H9 (cell line): ENCODE results near the gene IMPA2. TPM values are rescaled to one million over a fixed set of nuclear protein-coding genes. Genes with fewer than 3 reads are reported as not detected.

Source experiments
- DNase-seq: peaks from one replicate; pipeline ENCODE4 v3.0.0-alpha.2; 2017
- H2AFZ ChIP-seq: one replicate; pipeline ENCODE4 v1.6.1; 2013; ENCODE audit warnings: mild to moderate bottlenecking, low read length, control low read depth, moderate library complexity
- H2AK5ac ChIP-seq: 2 replicates; pipeline ENCODE4 v1.6.1; 2013; ENCODE audit warnings: low read length, control low read depth, mixed read lengths; ENCODE audit not compliant: insufficient read length
- H2BK120ac ChIP-seq: one replicate; pipeline ENCODE4 v1.6.1; 2013; ENCODE audit warnings: low read depth, mild to moderate bottlenecking, low read length, control low read depth, inconsistent platforms; ENCODE audit not compliant: poor library complexity, severe bottlenecking
- H2BK12ac ChIP-seq: 2 replicates; pipeline ENCODE4 v1.6.1; 2013; ENCODE audit warnings: low read length, control low read depth, mixed read lengths, low read depth; ENCODE audit not compliant: insufficient read length
- H2BK15ac ChIP-seq: 2 replicates; pipeline ENCODE4 v1.6.1; 2013; ENCODE audit warnings: low read depth, low read length, control low read depth
- H2BK20ac ChIP-seq: one replicate; pipeline ENCODE4 v1.6.1; 2013; ENCODE audit warnings: low read depth, mild to moderate bottlenecking, low read length, control low read depth, inconsistent platforms; ENCODE audit not compliant: poor library complexity, severe bottlenecking
- H2BK5ac ChIP-seq: 2 replicates; pipeline ENCODE4 v1.6.1; 2013; ENCODE audit warnings: low read length, control low read depth, mixed read lengths; ENCODE audit not compliant: insufficient read length
- H3K14ac ChIP-seq: 2 replicates; pipeline ENCODE4 v1.6.1; 2013; ENCODE audit warnings: low read length, control low read depth; ENCODE audit not compliant: insufficient read depth
- H3K18ac ChIP-seq: 2 replicates; pipeline ENCODE4 v1.6.1; 2013; ENCODE audit warnings: low read depth, mild to moderate bottlenecking, mixed read lengths, low read length, control low read depth; ENCODE audit not compliant: insufficient read length
- H3K23ac ChIP-seq: 2 replicates; pipeline ENCODE4 v1.6.1; 2013; ENCODE audit warnings: low read length, control low read depth, mixed read lengths, low read depth; ENCODE audit not compliant: insufficient read length
- H3K23me2 ChIP-seq: 2 replicates; pipeline ENCODE4 v1.6.1; 2013; ENCODE audit warnings: low read depth, mild to moderate bottlenecking, mixed read lengths, low read length, control low read depth; ENCODE audit not compliant: insufficient read length, poor library complexity, severe bottlenecking
- H3K27ac ChIP-seq: 2 replicates; pipeline ENCODE4 v1.5.1; 2013; ENCODE audit warnings: low read length, control low read depth, mixed read lengths, low read depth; ENCODE audit not compliant: insufficient read length
- H3K27me3 ChIP-seq: 2 replicates; pipeline ENCODE4 v1.6.1; 2013; ENCODE audit warnings: low read length, control low read depth, inconsistent platforms; ENCODE audit not compliant: insufficient read depth
- H3K4ac ChIP-seq: 2 replicates; pipeline ENCODE4 v1.6.1; 2013; ENCODE audit warnings: low read depth, mild to moderate bottlenecking, control low read depth, inconsistent platforms, low read length, moderate library complexity
- H3K4me1 ChIP-seq: 2 replicates; pipeline ENCODE4 v1.6.1; 2013; ENCODE audit warnings: low read length, control low read depth, inconsistent platforms; ENCODE audit not compliant: insufficient read depth
- H3K4me2 ChIP-seq: 2 replicates; pipeline ENCODE4 v1.6.1; 2013; ENCODE audit warnings: low read length, control low read depth, mixed read lengths; ENCODE audit not compliant: insufficient read length, insufficient read depth
- H3K56ac ChIP-seq: 2 replicates; pipeline ENCODE4 v1.6.1; 2013; ENCODE audit warnings: low read depth, mild to moderate bottlenecking, mixed read lengths, low read length, control low read depth; ENCODE audit not compliant: insufficient read length
- H3K79me1 ChIP-seq: 2 replicates; pipeline ENCODE4 v1.6.1; 2013; ENCODE audit warnings: low read depth, mild to moderate bottlenecking, moderate library complexity, low read length, control low read depth, inconsistent platforms; ENCODE audit not compliant: insufficient read depth, poor library complexity, severe bottlenecking
- H3K79me2 ChIP-seq: 2 replicates; pipeline ENCODE4 v1.6.1; 2013; ENCODE audit warnings: low read length, control low read depth, inconsistent platforms; ENCODE audit not compliant: insufficient read depth
- H3K9ac ChIP-seq: 2 replicates; pipeline ENCODE4 v1.6.1; 2013; ENCODE audit warnings: low read length, control low read depth, mixed read lengths; ENCODE audit not compliant: insufficient read length; ENCODE audit errors: extremely low read depth
- H3K9me3 ChIP-seq: one replicate; pipeline ENCODE4 v1.6.1; 2013; ENCODE audit warnings: low read depth, low read length, inconsistent platforms; ENCODE audit not compliant: control insufficient read depth
- H3T11ph ChIP-seq: one replicate; pipeline ENCODE4 v1.6.1; 2013; ENCODE audit warnings: mild to moderate bottlenecking, low read length, control low read depth, inconsistent platforms
- H4K20me1 ChIP-seq: one replicate; pipeline ENCODE4 v1.6.1; 2013; ENCODE audit not compliant: control insufficient read depth, insufficient read length, insufficient read depth
- H4K5ac ChIP-seq: 2 replicates; pipeline ENCODE4 v1.6.1; 2013; ENCODE audit warnings: low read depth, mild to moderate bottlenecking, mixed read lengths, low read length, control low read depth; ENCODE audit not compliant: insufficient read length
- H4K8ac ChIP-seq: replicated peaks from 2 replicates; pipeline ENCODE4 v1.6.1; 2013; ENCODE audit warnings: low read length, control low read depth, mixed read lengths, low read depth; ENCODE audit not compliant: insufficient read length
- H4K91ac ChIP-seq: 2 replicates; pipeline ENCODE4 v1.6.1; 2013; ENCODE audit warnings: low read depth, mild to moderate bottlenecking, moderate library complexity, mixed read lengths, low read length, control low read depth; ENCODE audit not compliant: insufficient read length
- H3K27ac Mint-ChIP-seq, 3 experiments: 2 replicates in 2 of 3; 3 replicates in 1 of 3; pipeline ENCODE4 v1.8.0; 2020 to 2021; ENCODE audit warnings: mixed read lengths in 3 of 3, mild to moderate bottlenecking in 1 of 3, moderate library complexity in 1 of 3
- H3K27me3 Mint-ChIP-seq: 2 replicates; pipeline ENCODE4 v1.8.0; 2021; ENCODE audit warnings: low read depth, mild to moderate bottlenecking, moderate library complexity, mixed read lengths
- H3K36me3 Mint-ChIP-seq, 3 experiments: 2 replicates in 2 of 3; 3 replicates in 1 of 3; pipeline ENCODE4 v1.8.0; 2020 to 2021; ENCODE audit warnings: low read depth in 3 of 3, mixed read lengths in 3 of 3; ENCODE audit not compliant: insufficient read depth in 1 of 3
- H3K4me1 Mint-ChIP-seq, 2 experiments: 2 replicates each; pipeline ENCODE4 v1.8.0; 2020; ENCODE audit warnings: mixed read lengths in 2 of 2
- H3K4me3 Mint-ChIP-seq, 2 experiments: 2 replicates in 1 of 2; 3 replicates in 1 of 2; pipeline ENCODE4 v1.8.0; 2020 to 2021; ENCODE audit warnings: mild to moderate bottlenecking in 2 of 2, mixed read lengths in 2 of 2, moderate library complexity in 1 of 2
- H3K9me3 Mint-ChIP-seq, 2 experiments: 2 replicates in 1 of 2; 3 replicates in 1 of 2; pipeline ENCODE4 v1.8.0; 2020; ENCODE audit warnings: mild to moderate bottlenecking in 2 of 2, mixed read lengths in 2 of 2, moderate library complexity in 1 of 2
- WGBS: extraction: QIAGEN DNeasy Blood & Tissue Kit; methylation state at CpG from one replicate; pipeline ENCODE4 v1.1.7; 2013; ENCODE audit warnings: missing lambda C conversion rate, low lambda C conversion rate, mixed read lengths; ENCODE audit not compliant: insufficient read length; ENCODE audit errors: extremely low coverage; 5-methylcytosine and 5-hydroxymethylcytosine counted together
- total RNA-seq: library from RNA; stranded (reverse); gene quantifications from 2 replicates; pipeline ENCODE4 v1.2.1, GENCODE V29; 2021
- TF ChIP-seq, protein P1 (sequence below): fragments of 200-600 bp; sonication (generic); conservative IDR thresholded peaks from 3 replicates; pipeline ENCODE4 v1.8.0; 2021; ENCODE audit warnings: antibody characterized with exemption, mild to moderate bottlenecking

IMPA2 gene
- total RNA-seq, 1 experiment from 2014 or later: 73.8 TPM

- Histone ChIP-seq H3K9me3 (no peaks in the 10 kb centered on the region), H2BK15ac (no peak overlapping the region), H3K4ac (no peak overlapping the region), H4K91ac (no peak overlapping the region), H4K20me1 (peaks cover 2% of the 10 kb centered on the region), H3K27me3 (no peaks in the 10 kb centered on the region), H3K79me2 (peaks cover 15% of the 10 kb centered on the region; the same call in 1 of the 2 replicates), H3K79me1 (peaks cover 10% of the 10 kb centered on the region), H3K56ac (no peak overlapping the region), H3T11ph (no peak overlapping the region), H3K4me2 (peak overlapping the region; percentile 65), H3K27ac (no peak overlapping the region), H2BK12ac (no peak overlapping the region), H3K4me1 (peaks cover 11% of the 10 kb centered on the region; the same call in 1 of the 2 replicates), H2BK120ac (no peak overlapping the region), H2AK5ac (no peak overlapping the region), H3K14ac (peak overlapping the region; percentile 8; the same call in 1 of the 2 replicates), H3K9ac (no peak overlapping the region), H3K23ac (no peak overlapping the region), H2BK20ac (no peak overlapping the region), H2BK5ac (no peak overlapping the region), H2AFZ (no peak overlapping the region), H3K23me2 (no peaks in the 10 kb centered on the region), H3K18ac (no peak overlapping the region), H4K8ac (no peak overlapping the region), H4K5ac (no peak overlapping the region)
- peak; percentile 79 for DNase-seq
- TF ChIP-seq, protein P1, sequence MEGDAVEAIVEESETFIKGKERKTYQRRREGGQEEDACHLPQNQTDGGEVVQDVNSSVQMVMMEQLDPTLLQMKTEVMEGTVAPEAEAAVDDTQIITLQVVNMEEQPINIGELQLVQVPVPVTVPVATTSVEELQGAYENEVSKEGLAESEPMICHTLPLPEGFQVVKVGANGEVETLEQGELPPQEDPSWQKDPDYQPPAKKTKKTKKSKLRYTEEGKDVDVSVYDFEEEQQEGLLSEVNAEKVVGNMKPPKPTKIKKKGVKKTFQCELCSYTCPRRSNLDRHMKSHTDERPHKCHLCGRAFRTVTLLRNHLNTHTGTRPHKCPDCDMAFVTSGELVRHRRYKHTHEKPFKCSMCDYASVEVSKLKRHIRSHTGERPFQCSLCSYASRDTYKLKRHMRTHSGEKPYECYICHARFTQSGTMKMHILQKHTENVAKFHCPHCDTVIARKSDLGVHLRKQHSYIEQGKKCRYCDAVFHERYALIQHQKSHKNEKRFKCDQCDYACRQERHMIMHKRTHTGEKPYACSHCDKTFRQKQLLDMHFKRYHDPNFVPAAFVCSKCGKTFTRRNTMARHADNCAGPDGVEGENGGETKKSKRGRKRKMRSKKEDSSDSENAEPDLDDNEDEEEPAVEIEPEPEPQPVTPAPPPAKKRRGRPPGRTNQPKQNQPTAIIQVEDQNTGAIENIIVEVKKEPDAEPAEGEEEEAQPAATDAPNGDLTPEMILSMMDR: no peak
- peaks cover 41 to 50% of the 10 kb centered on the region in 2 experiments for H3K4me1 Mint-ChIP-seq
- no peaks in the 10 kb centered on the region for H3K9me3 Mint-ChIP-seq
- no CpG with 5 or more reads among the region's 11 CpGs for WGBS
- peak overlapping the region; percentile 63 to 87 (median 80); a peak in 6 of 7 replicates for H3K27ac Mint-ChIP-seq
- peaks cover 9 to 16% (median 10%) of the 10 kb centered on the region in 3 experiments; a peak in 6 of 7 replicates for H3K36me3 Mint-ChIP-seq
- H3K27me3 Mint-ChIP-seq: no peaks in the 10 kb centered on the region; the same call in 1 of the 2 replicates
- H3K4me3 Mint-ChIP-seq: peak overlapping the region; percentile 40 to 43
Observed at GRCh38 chr18:11994703-11995444, 13.6 kb downstream of the IMPA2 start.
